NOMO-1 treated with DMSO at 0.1 percent for 48 hours (cell line): ENCODE results near the gene SMAD2.

Experiments
- DNase-seq: peaks from one replicate; lab custom pipeline; 2025; ENCODE audit not compliant: unreplicated experiment; lab: John Stamatoyannopoulos, UW

SMAD2 gene

GRCh38 chr18:47932190-47932589 is 1.7 kb upstream of the SMAD2 start:
- peak; percentile 55 for DNase-seq

GRCh38 chr18:47931718-47932103 is 1.3 kb upstream of the SMAD2 start:
- DNase-seq, result peak; percentile 78

GRCh38 chr18:47930931-47931717 is 665 bp upstream of the SMAD2 start:
- peak; percentile 93 for DNase-seq

GRCh38 chr18:47929681-47930198 is 719 bp downstream of the SMAD2 start:
- DNase-seq, result peak; percentile 23

- DNase-seq, result no peak
Observed at GRCh38 chr18:47928466-47928865, 2.0 kb downstream of the SMAD2 start.

- DNase-seq, result no peak
Observed at GRCh38 chr18:47926101-47926850, 4.2 kb downstream of the SMAD2 start.

GRCh38 chr18:47919916-47920315 is 10.5 kb downstream of the SMAD2 start:
- no peak for DNase-seq

GRCh38 chr18:47917923-47918610 is 12.4 kb downstream of the SMAD2 start:
- no peak for DNase-seq

GRCh38 chr18:47915930-47916329 is 14.5 kb downstream of the SMAD2 start:
- no peak for DNase-seq

GRCh38 chr18:47915229-47915628 is 15.2 kb downstream of the SMAD2 start:
- no peak for DNase-seq

GRCh38 chr18:47912794-47913585 is 17.5 kb downstream of the SMAD2 start:
- DNase-seq, result no peak

- no peak for DNase-seq
Observed at GRCh38 chr18:47912343-47912742, 18.1 kb downstream of the SMAD2 start.

GRCh38 chr18:47911877-47912276 is 18.6 kb downstream of the SMAD2 start:
- DNase-seq, result no peak

GRCh38 chr18:47909484-47909883 is 21.0 kb downstream of the SMAD2 start:
- DNase-seq, result no peak

- DNase-seq, result no peak
Observed at GRCh38 chr18:47908592-47908991, 21.9 kb downstream of the SMAD2 start.

GRCh38 chr18:47906408-47906807 is 24.1 kb downstream of the SMAD2 start:
- no peak for DNase-seq

GRCh38 chr18:47903809-47904208 is 26.6 kb downstream of the SMAD2 start:
- DNase-seq, result no peak

- peak; percentile 85 for DNase-seq
Observed at GRCh38 chr18:47901624-47902362, 28.7 kb downstream of the SMAD2 start.

- DNase-seq, result no peak
Observed at GRCh38 chr18:47899107-47899840, 31.2 kb downstream of the SMAD2 start.
